GM18520 (cell line): ENCODE data around the gene PPWD1.
"Not testable (repeated sequence)": the region's sequence is repeated elsewhere in the genome, so short reads cannot be mapped to it uniquely, and the experiment has no call there.

ENCODE experiments used
- ATAC-seq: cut with Tn5 transposase; IDR thresholded peaks from one replicate; pipeline ENCODE4 v1.9.1; 2021; ENCODE audit not compliant: unreplicated experiment

The PPWD1 gene

GRCh38 chr5:65562731-65563701 lies at the start of gene PPWD1, which contains the start of gene CENPK:
Gene PPWD1 (plus strand): TSS chr5:65563296. CDS start chr5:65563311, 15 bp downstream.
Gene CENPK (minus strand): TSS chr5:65563168. CDS start chr5:65554907, 8,261 bp downstream.
- peak; percentile 99 for ATAC-seq

GRCh38 chr5:65525726-65526125 lies 37.4 kb upstream of the PPWD1 start:
- ATAC-seq: no peak

- no peak for ATAC-seq
Measured at GRCh38 chr5:65530904-65531303, 32.2 kb upstream of the PPWD1 start.

- no peak for ATAC-seq
Measured at GRCh38 chr5:65535529-65535987, 27.5 kb upstream of the PPWD1 start.

GRCh38 chr5:65539827-65540226 lies 23.3 kb upstream of the PPWD1 start:
- no peak for ATAC-seq

- ATAC-seq: no peak
Measured at GRCh38 chr5:65544473-65544872, 18.6 kb upstream of the PPWD1 start.

- ATAC-seq: no peak
Measured at GRCh38 chr5:65546141-65546540, 17.0 kb upstream of the PPWD1 start.

- ATAC-seq: no peak
Measured at GRCh38 chr5:65548281-65548680, 14.8 kb upstream of the PPWD1 start.

- no peak for ATAC-seq
Measured at GRCh38 chr5:65553941-65554340, 9.2 kb upstream of the PPWD1 start.

- no peak for ATAC-seq
Measured at GRCh38 chr5:65555287-65555686, 7.8 kb upstream of the PPWD1 start.

- no peak for ATAC-seq
Measured at GRCh38 chr5:65556181-65556580, 6.9 kb upstream of the PPWD1 start.

GRCh38 chr5:65556718-65557117 lies 6.4 kb upstream of the PPWD1 start:
- no peak for ATAC-seq

GRCh38 chr5:65563777-65564176 lies 681 bp downstream of the PPWD1 start:
- no peak for ATAC-seq

- no peak for ATAC-seq
Measured at GRCh38 chr5:65566505-65566904, 3.4 kb downstream of the PPWD1 start.

GRCh38 chr5:65570598-65571226 lies 7.6 kb downstream of the PPWD1 start:
- ATAC-seq: no peak

GRCh38 chr5:65577141-65577540 lies 14.0 kb downstream of the PPWD1 start:
- no peak for ATAC-seq

- ATAC-seq: no peak
Measured at GRCh38 chr5:65588694-65589093, 25.6 kb downstream of the PPWD1 start.

GRCh38 chr5:65601761-65602160 lies 38.7 kb downstream of the PPWD1 start:
- not testable (repeated sequence) for ATAC-seq

- ATAC-seq: no peak
Measured at GRCh38 chr5:65611524-65611923, 48.4 kb downstream of the PPWD1 start.

GRCh38 chr5:65612298-65612907 lies 49.3 kb downstream of the PPWD1 start:
- ATAC-seq: no peak

- ATAC-seq: no peak
Measured at GRCh38 chr5:65620021-65620420, 56.9 kb downstream of the PPWD1 start.
